MCF 10A (cell line): ENCODE measurements around the gene UNC50. TPM values are rescaled to one million over a fixed set of nuclear protein-coding genes. Genes with fewer than 3 reads are reported as not detected.

Source experiments
- BruUV-seq: library from RNA; stranded (reverse); fragments of 400-500 nt; replicated peaks from 2 replicates; lab custom pipeline; 2021; lab: Mats Ljungman, UMichigan
- CTCF ChIA-PET: fragments of 300-600 bp; sonication (Branson Sonifier 250); formaldehyde crosslinking; extraction: SDS; loops from one replicate; lab custom pipeline; 2021; ENCODE audit warnings: antibody characterized with exemption, inconsistent platforms; lab: Yijun Ruan, JAX
- POLR2A ChIA-PET: fragments of 300-600, 350-650 bp; sonication (Branson Sonifier 250); formaldehyde crosslinking; extraction: SDS; loops from one replicate; lab custom pipeline; 2020; ENCODE audit warnings: antibody characterized with exemption, inconsistent platforms; lab: Yijun Ruan, JAX
- DNase-seq: peaks from one replicate; pipeline ENCODE4 v3.0.0-alpha.2; 2018; ENCODE audit not compliant: unreplicated experiment
- H3K27ac Mint-ChIP-seq: one replicate; pipeline ENCODE4 v1.8.0; 2022; ENCODE audit warnings: mild to moderate bottlenecking, low read depth, mixed read lengths; ENCODE audit not compliant: unreplicated experiment
- H3K27me3 Mint-ChIP-seq: one replicate; pipeline ENCODE4 v1.8.0; 2022; ENCODE audit warnings: mixed read lengths; ENCODE audit not compliant: insufficient read depth, unreplicated experiment
- H3K36me3 Mint-ChIP-seq: one replicate; pipeline ENCODE4 v1.8.0; 2022; ENCODE audit warnings: mild to moderate bottlenecking, moderate library complexity, mixed read lengths; ENCODE audit not compliant: insufficient read depth, unreplicated experiment
- H3K4me1 Mint-ChIP-seq: one replicate; pipeline ENCODE4 v1.8.0; 2022; ENCODE audit warnings: mixed read lengths; ENCODE audit not compliant: insufficient read depth, unreplicated experiment
- H3K4me3 Mint-ChIP-seq: one replicate; pipeline ENCODE4 v1.8.0; 2022; ENCODE audit warnings: mild to moderate bottlenecking, moderate library complexity, mixed read lengths; ENCODE audit not compliant: unreplicated experiment
- H3K9me3 Mint-ChIP-seq: one replicate; pipeline ENCODE4 v1.8.0; 2022; ENCODE audit warnings: mixed read lengths; ENCODE audit not compliant: unreplicated experiment
- intact Hi-C: fragments of 100-400 bp; cut with micrococcal nuclease; formaldehyde crosslinking; loops from 2 replicates; pipeline ENCODE4 v1.14.1; 2022
- total RNA-seq: library from RNA; stranded (reverse); gene quantifications from 2 replicates; pipeline ENCODE4 v1.2.3, GENCODE V29; 2022
- TF ChIP-seq, protein P1 (sequence below): fragments of 200-600 bp; IDR thresholded peaks from one replicate; pipeline ENCODE4 v1.8.0; 2022; ENCODE audit warnings: antibody characterized with exemption, mild to moderate bottlenecking; ENCODE audit not compliant: unreplicated experiment

Gene UNC50
- total RNA-seq, 1 experiment from 2014 or later = 36.9 TPM

GRCh38 chr2:98576666-98577312, 31.6 kb upstream of the UNC50 start:
- Mint-ChIP-seq H3K4me3 (no peak overlapping the region), H3K36me3 (peaks cover 25% of the 10 kb centered on the region), H3K27me3 (no peaks in the 10 kb centered on the region), H3K4me1 (no peaks in the 10 kb centered on the region), H3K9me3 (no peaks in the 10 kb centered on the region), H3K27ac (no peak overlapping the region)
- POLR2A ChIA-PET = no interaction called here
- no peak for DNase-seq
- CTCF ChIA-PET = interaction anchor here (0.6 kb wide), 1 partner anchor 130 kb away, joined by 4 read pairs; no protein-coding TSS in a partner anchor
- no TSS peak for BruUV-seq
- TF ChIP-seq, protein P1, sequence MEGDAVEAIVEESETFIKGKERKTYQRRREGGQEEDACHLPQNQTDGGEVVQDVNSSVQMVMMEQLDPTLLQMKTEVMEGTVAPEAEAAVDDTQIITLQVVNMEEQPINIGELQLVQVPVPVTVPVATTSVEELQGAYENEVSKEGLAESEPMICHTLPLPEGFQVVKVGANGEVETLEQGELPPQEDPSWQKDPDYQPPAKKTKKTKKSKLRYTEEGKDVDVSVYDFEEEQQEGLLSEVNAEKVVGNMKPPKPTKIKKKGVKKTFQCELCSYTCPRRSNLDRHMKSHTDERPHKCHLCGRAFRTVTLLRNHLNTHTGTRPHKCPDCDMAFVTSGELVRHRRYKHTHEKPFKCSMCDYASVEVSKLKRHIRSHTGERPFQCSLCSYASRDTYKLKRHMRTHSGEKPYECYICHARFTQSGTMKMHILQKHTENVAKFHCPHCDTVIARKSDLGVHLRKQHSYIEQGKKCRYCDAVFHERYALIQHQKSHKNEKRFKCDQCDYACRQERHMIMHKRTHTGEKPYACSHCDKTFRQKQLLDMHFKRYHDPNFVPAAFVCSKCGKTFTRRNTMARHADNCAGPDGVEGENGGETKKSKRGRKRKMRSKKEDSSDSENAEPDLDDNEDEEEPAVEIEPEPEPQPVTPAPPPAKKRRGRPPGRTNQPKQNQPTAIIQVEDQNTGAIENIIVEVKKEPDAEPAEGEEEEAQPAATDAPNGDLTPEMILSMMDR = no peak
- intact Hi-C loops = no loop called here

GRCh38 chr2:98577313-98577712, 31.1 kb upstream of the UNC50 start:
- ChIA-PET CTCF (no interaction called here), POLR2A (no interaction called here)
- H3K4me3 Mint-ChIP-seq = no peak overlapping the region
- no peaks in the 10 kb centered on the region for H3K4me1 Mint-ChIP-seq
- H3K27ac Mint-ChIP-seq = no peak overlapping the region
- TF ChIP-seq, protein P1 = no peak
- intact Hi-C loops = no loop called here
- H3K36me3 Mint-ChIP-seq = peaks cover 25% of the 10 kb centered on the region
- H3K9me3 Mint-ChIP-seq = no peaks in the 10 kb centered on the region
- no peaks in the 10 kb centered on the region for H3K27me3 Mint-ChIP-seq
- BruUV-seq = no TSS peak
- no peak for DNase-seq

DNA sequence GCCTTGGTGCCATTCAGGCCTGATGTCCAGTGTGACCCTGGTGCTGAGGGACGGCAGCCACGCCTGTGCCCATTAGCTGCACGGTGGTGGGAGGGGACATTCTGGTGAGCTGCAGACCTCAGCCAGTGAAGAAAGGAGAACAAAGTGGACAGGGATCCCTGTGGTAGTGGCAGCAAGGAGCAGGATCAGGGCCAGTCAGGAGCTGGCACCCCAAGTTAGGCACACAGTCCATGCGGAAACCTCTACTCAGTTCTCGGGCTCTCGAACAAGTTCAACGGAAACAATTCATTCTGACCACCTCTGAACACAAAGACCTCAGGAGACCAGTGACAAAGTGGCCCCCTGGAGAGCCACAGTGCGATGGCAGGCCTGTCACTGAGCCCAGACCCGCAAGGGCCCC, 30.2 kb upstream of the UNC50 start:
- no TSS peak for BruUV-seq
- H3K27me3 Mint-ChIP-seq = no peaks in the 10 kb centered on the region
- H3K4me1 Mint-ChIP-seq = no peaks in the 10 kb centered on the region
- peaks cover 24% of the 10 kb centered on the region for H3K36me3 Mint-ChIP-seq
- ChIA-PET CTCF (no interaction called here), POLR2A (no interaction called here)
- TF ChIP-seq, protein P1 = no peak
- no peaks in the 10 kb centered on the region for H3K9me3 Mint-ChIP-seq
- H3K27ac Mint-ChIP-seq = no peak overlapping the region
- DNase-seq = no peak
- no peak overlapping the region for H3K4me3 Mint-ChIP-seq
- intact Hi-C loops = no loop called here

GRCh38 chr2:98579926-98580325, 28.5 kb upstream of the UNC50 start:
- Mint-ChIP-seq H3K36me3 (peaks cover 11% of the 10 kb centered on the region), H3K27me3 (no peaks in the 10 kb centered on the region), H3K4me1 (no peaks in the 10 kb centered on the region), H3K4me3 (no peak overlapping the region), H3K9me3 (no peaks in the 10 kb centered on the region), H3K27ac (no peak overlapping the region)
- no peak for DNase-seq
- intact Hi-C loops = no loop called here
- no TSS peak for BruUV-seq
- POLR2A ChIA-PET = interaction anchor here (0.6 kb wide), 2 partner anchors 23 to 152 kb away, joined by 3 read pairs; no protein-coding TSS in a partner anchor
- CTCF ChIA-PET = interaction anchor here (0.6 to 1.4 kb wide), 5 partner anchors 69 to 868 kb away, joined by 3 to 6 read pairs (median 4); no protein-coding TSS in a partner anchor
- TF ChIP-seq, protein P1 = no peak
